GM13976 (cell line): ENCODE measurements around the gene HES5.

ENCODE experiments used
- DNase-seq: peaks from one replicate; pipeline ENCODE4 v3.0.0; 2012; ENCODE audit warnings: low spot score
- in situ Hi-C: fragments of 300-500 bp; cut with MboI; formaldehyde crosslinking; loops from one replicate; pipeline ENCODE4 v1.12.0; 2022; ENCODE audit warnings: low sequenced_read_pairs, mixed read lengths, inconsistent platforms; ENCODE audit not compliant: unreplicated experiment
- TF ChIP-seq, protein P1 (sequence below): IDR thresholded peaks from 2 replicates; pipeline ENCODE4 v1.5.1; 2012; ENCODE audit warnings: borderline replicate concordance, mild to moderate bottlenecking; ENCODE audit not compliant: insufficient read depth; ENCODE audit errors: extremely low read depth, missing control alignments, control extremely low read depth

HES5 gene

DNA sequence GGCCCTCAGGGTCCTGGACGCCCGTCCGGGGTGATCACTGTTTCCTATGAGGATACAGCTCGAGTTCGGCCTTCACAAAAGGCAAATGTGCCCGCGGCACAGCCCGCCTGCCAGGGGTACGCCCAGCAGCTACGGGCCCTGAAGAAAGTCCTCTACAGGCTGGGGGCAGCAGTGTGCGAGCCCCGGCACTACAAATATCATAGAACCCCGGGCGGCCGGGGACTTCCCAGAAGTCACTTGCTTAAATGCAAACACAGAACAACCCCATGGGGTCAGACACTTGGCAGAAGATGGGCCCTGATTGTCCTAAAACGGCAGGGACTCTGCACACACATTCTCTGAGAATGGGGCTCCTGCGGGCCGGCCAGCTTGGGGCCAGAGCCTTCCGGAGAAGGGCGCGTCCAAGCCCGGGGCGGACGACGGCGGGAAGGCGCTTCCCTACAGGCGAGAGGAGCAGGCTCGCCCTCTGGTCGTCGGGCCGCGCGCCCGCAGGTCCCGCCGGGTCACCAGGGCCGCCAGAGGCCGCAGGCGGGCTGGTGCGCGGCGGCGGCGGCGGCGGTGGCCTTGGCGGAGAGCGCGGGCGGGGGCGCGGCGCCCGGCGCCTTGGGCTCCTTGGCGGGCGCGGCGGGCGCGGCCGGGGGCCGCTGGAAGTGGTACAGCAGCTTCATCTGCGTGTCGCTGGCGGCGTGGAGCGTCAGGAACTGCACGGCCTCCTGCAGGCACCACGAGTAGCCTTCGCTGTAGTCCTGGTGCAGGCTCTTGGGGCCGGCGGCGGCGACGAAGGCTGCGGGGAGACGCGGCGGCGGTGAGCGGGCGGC is 888 bp downstream of the HES5 start:
- DNase-seq: no peak
- in situ Hi-C loops: loop anchor here (25.0 kb wide), 1 partner anchor 117 kb away; the partner anchor contains the start of gene PEX10
- TF ChIP-seq, protein P1, sequence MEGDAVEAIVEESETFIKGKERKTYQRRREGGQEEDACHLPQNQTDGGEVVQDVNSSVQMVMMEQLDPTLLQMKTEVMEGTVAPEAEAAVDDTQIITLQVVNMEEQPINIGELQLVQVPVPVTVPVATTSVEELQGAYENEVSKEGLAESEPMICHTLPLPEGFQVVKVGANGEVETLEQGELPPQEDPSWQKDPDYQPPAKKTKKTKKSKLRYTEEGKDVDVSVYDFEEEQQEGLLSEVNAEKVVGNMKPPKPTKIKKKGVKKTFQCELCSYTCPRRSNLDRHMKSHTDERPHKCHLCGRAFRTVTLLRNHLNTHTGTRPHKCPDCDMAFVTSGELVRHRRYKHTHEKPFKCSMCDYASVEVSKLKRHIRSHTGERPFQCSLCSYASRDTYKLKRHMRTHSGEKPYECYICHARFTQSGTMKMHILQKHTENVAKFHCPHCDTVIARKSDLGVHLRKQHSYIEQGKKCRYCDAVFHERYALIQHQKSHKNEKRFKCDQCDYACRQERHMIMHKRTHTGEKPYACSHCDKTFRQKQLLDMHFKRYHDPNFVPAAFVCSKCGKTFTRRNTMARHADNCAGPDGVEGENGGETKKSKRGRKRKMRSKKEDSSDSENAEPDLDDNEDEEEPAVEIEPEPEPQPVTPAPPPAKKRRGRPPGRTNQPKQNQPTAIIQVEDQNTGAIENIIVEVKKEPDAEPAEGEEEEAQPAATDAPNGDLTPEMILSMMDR: no peak

DNA sequence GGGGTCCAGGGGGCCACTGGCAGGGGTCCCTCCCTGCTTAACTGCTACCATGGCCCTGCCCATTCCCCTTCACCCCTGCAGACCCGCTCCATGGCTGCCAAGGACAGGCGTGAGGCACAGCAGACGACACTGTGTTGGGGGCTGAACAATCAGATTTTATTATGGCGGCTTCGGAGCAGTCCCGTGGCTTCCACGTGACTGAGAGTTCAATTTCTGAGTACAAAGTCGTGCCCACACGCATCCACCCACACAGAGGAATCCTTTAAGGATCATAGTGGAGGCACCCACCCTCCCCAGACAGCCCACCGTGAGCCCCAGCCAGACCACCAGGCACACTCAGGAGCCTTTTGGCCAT is 1.5 kb downstream of the HES5 start:
- in situ Hi-C loops: loop anchor here (25.0 kb wide), 1 partner anchor 116 kb away; the partner anchor contains the start of gene PEX10
- DNase-seq: no peak
- TF ChIP-seq, protein P1: no peak

DNA sequence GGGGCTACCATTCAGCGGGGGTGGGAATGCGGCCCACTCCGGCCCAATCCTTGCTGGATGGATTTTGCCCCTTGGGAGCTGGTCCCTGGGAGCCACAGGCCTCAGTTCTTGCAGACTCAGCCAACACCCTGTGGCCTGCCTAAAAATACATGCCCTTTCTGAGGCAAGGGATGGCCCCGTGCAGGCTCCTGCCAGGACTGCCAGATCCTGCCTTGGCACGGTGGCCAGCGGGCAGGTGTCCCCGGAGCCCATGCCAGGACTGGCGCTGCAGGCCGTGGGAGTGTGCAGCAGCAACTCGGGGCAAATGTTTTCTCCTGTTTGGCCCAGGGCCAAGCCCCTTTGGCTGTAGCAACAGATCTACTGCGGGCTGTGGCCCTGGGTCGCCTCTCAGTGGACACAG is 2.0 kb downstream of the HES5 start:
- DNase-seq: no peak
- in situ Hi-C loops: loop anchor here (25.0 kb wide), 1 partner anchor 116 kb away; the partner anchor contains the start of gene PEX10
- TF ChIP-seq, protein P1: no peak

DNA sequence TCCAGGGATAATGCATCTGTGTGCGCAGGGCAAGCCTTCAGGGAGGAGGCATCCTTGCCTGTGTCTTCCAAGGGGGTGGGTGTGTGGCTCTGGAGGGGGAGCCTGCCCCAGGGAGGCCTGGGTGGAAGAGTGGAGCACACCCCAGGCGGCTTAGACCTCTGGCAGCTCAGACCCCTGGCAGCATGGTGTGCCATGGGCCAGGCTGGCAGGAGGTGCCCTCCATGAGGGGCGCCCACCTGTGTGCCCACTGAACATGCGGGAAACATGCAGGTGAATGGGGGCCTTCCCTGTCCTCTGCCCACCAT is 2.6 kb downstream of the HES5 start:
- in situ Hi-C loops: loop anchor here (25.0 kb wide), 1 partner anchor 115 kb away; the partner anchor contains the start of gene PEX10
- no peak for DNase-seq
- TF ChIP-seq, protein P1: no peak

DNA sequence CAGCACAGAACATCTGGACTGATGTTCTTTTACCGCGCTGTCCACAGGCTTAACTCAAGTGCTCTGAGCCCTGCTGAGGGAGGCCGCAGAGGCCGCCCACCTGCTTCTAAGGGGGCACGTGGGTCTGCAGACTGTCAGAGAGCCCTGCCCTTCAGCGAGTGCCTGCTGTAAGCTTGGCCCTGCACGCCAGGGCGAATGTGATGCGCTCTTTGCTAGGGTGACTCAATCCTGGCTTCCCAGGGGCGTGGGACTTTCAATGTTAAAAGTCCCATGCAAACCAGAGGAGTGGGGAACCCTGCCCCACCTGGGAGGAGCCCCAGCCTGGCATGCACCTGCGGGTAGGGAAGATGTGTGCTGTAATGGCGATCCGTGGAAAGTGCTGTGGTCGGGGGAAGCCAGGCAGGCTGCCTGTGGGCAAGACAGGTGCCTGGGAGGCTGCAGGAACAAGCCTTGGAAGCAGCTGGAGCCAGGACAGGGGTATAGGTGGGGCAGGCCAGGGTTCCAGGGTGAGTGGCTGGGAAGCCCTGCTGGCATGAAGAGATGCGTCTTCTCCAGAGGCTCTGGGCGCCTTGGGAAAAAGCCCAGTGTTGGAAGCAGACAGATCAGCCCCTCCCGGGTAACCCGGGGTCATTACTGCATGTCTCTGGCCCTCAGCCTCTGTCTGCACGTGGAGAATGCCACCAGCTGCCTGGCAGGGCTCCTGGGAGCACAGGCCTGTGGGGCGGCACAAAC is 3.1 kb downstream of the HES5 start:
- TF ChIP-seq, protein P1: no peak
- in situ Hi-C loops: loop anchor here (25.0 kb wide), 1 partner anchor 115 kb away; the partner anchor contains the start of gene PEX10

DNA sequence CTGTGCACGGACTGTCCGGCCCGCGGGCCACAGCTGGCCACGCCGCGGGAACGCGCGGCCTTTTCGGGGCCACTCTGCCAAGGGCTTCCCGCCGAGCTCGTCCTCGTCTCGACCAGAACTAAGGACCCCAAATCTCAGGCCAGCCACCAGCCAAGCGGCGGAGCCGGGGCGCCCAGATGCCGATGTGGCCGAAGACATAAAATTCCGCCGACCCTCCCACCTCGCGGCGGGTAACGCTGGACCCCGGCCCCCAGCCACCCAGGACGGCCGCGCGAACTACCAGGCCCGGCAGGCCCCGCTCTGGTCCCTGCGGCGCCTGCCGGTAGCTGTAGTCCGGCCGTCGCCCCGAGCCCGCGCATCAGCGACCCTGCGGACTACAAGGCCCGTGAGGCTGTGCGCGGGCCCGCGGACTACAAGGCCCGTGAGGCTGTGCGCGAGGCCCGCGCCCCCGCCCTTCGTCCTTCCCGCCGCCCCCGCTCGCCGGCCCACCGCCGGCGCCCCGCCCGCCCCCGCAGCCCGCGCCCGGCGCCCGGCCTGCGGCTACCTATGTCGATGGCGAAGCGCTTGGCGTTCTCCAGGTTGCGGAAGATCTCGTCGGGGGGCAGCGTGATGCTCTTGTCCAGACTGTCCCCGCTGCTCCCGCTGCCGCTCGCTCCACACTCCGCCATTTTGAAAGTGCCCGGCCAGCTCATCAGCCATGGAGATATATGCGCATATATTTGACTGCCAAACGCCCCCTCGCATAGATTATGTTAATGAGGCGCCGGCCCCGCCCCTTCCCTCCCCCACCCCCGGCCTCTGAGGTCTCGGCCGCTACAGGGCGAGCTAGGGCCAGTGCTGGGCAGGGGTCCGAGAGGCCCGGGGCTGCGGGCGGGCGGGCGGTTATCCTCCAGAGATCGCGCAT is 3.9 kb downstream of the HES5 start, which contains the start of gene PANK4:
Gene PANK4, minus strand, starts transcription at position 677 of the 904 bp plus-strand sequence. Its CDS starts 9 bp downstream, at position 668.
- peak; percentile 93 for DNase-seq
- in situ Hi-C loops: loop anchor here (25.0 kb wide), 1 partner anchor 114 kb away; the partner anchor contains the start of gene PEX10
- TF ChIP-seq, protein P1: no peak

More for the DNA sequence above, 3.1 kb downstream of the HES5 start:
- DNase-seq: peak; percentile 75
